ENCODE results near the gene KNTC1. TPM values are rescaled to one million over a fixed set of nuclear protein-coding genes. Genes with fewer than 3 reads are reported as not detected.
"Not testable (repeated sequence)": the region's sequence is repeated elsewhere in the genome, so short reads cannot be mapped to it uniquely, and the experiment has no call there.

Gene KNTC1
- total RNA-seq, 1 experiment from 2014 or later = 67.7 TPM

- H2AFZ ChIP-seq = no peak overlapping the region
- H4K20me1 ChIP-seq (ENCODE audit: insufficient read depth) = no peaks in the 10 kb centered on the region
- H3K27ac ChIP-seq = no peak overlapping the region
- H3K4me3 ChIP-seq = no peak overlapping the region
- no peak for TF ChIP-seq EZH2 (IDR thresholded peaks at IDR 0.05; ENCODE audit: low read depth)
- peaks cover 12% of the 10 kb centered on the region; the same call in 1 of the 2 replicates for H3K36me3 ChIP-seq (ENCODE audit: low read depth)
- intact Hi-C loops (cut with micrococcal nuclease; ENCODE audit: unreplicated experiment) = no loop called here
- H3F3A ChIP-seq (ENCODE audit: insufficient read depth, low read depth) = no peaks in the 10 kb centered on the region
- no peak overlapping the region for H3K4me2 ChIP-seq
- no peaks in the 10 kb centered on the region for H3K79me2 ChIP-seq (ENCODE audit: low read depth)
- BruUV-seq (replicated peaks) = no TSS peak
- POLR2A ChIA-PET (ENCODE audit: unreplicated experiment) = no interaction called here
- no peaks in the 10 kb centered on the region for H3K9me2 ChIP-seq (ENCODE audit: insufficient read depth)
- no peaks in the 10 kb centered on the region for H3K4me1 ChIP-seq (replicated peaks; ENCODE audit: insufficient read depth)
- CTCF ChIA-PET = no interaction called here
- no peak for DNase-seq
- H3K9me3 ChIP-seq (ENCODE audit: insufficient read depth, low read depth) = no peaks in the 10 kb centered on the region
- no peaks in the 10 kb centered on the region for H3K27me3 ChIP-seq (ENCODE audit: insufficient read depth, low read depth)
Observed at GRCh38 chr12:122558745-122559641, 31.9 kb downstream of the KNTC1 start.

DNA sequence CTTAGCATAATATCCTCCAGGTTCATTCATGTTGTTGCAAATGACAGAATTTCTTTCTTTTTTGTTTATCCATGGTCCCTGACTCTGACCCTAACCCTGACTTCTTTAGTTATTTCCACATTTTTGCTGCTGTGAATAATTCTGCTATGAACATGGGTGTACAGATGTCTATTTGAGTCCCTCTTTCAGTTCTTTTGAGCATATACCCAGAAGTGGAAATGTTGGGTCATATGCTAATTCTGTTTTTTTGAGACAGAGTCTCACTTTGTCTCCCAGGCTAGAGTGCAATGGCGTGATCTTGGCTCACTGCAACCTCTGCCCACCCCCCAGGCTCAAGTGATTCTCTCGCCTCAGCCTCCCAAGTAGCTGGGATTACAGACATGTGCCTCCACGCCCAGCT lies 33.1 kb downstream of the KNTC1 start:
- H3K4me1 ChIP-seq (replicated peaks; ENCODE audit: insufficient read depth) = no peaks in the 10 kb centered on the region
- no peaks in the 10 kb centered on the region for H3K9me3 ChIP-seq (ENCODE audit: insufficient read depth, low read depth)
- POLR2A ChIA-PET (ENCODE audit: unreplicated experiment) = no interaction called here
- no peak overlapping the region for H3K4me3 ChIP-seq
- no peaks in the 10 kb centered on the region for H3K9me2 ChIP-seq (ENCODE audit: insufficient read depth)
- H2AFZ ChIP-seq = no peak overlapping the region
- no peaks in the 10 kb centered on the region for H3F3A ChIP-seq (ENCODE audit: insufficient read depth, low read depth)
- no TSS peak for BruUV-seq (replicated peaks)
- TF ChIP-seq, protein P1, sequence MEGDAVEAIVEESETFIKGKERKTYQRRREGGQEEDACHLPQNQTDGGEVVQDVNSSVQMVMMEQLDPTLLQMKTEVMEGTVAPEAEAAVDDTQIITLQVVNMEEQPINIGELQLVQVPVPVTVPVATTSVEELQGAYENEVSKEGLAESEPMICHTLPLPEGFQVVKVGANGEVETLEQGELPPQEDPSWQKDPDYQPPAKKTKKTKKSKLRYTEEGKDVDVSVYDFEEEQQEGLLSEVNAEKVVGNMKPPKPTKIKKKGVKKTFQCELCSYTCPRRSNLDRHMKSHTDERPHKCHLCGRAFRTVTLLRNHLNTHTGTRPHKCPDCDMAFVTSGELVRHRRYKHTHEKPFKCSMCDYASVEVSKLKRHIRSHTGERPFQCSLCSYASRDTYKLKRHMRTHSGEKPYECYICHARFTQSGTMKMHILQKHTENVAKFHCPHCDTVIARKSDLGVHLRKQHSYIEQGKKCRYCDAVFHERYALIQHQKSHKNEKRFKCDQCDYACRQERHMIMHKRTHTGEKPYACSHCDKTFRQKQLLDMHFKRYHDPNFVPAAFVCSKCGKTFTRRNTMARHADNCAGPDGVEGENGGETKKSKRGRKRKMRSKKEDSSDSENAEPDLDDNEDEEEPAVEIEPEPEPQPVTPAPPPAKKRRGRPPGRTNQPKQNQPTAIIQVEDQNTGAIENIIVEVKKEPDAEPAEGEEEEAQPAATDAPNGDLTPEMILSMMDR (conservative IDR thresholded peaks at IDR 0.05) = no peak
- TF ChIP-seq EZH2 (IDR thresholded peaks at IDR 0.05; ENCODE audit: low read depth) = no peak
- peaks cover 12% of the 10 kb centered on the region; the same call in 1 of the 2 replicates for H3K36me3 ChIP-seq (ENCODE audit: low read depth)
- CTCF ChIA-PET = no interaction called here
- no peaks in the 10 kb centered on the region for H3K27me3 ChIP-seq (ENCODE audit: insufficient read depth, low read depth)
- DNase-seq = no peak
- no peaks in the 10 kb centered on the region for H3K79me2 ChIP-seq (ENCODE audit: low read depth)
- no peaks in the 10 kb centered on the region for H4K20me1 ChIP-seq (ENCODE audit: insufficient read depth)
- no peak overlapping the region for H3K27ac ChIP-seq
- intact Hi-C loops (cut with micrococcal nuclease; ENCODE audit: unreplicated experiment) = no loop called here
- H3K4me2 ChIP-seq = no peak overlapping the region

DNA sequence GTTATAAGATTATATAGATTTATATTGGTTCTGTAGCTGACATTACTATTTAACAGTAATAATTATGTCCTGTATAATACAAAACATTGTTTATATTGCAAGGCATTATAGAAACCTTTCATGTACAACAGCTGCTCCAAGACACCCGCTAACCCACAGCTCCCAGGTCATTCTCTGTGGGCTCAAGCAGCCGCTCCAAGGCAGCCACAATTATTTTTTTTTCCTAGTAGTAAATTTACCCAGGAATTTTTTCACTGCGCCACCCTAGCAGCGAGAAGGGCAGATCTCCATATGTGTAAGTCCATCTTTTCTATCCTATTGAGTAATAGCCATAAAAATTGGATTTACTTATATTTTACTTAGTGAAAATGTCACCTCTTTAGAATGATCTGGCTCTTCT lies 36.3 kb downstream of the KNTC1 start:
- no peak for DNase-seq

DNA sequence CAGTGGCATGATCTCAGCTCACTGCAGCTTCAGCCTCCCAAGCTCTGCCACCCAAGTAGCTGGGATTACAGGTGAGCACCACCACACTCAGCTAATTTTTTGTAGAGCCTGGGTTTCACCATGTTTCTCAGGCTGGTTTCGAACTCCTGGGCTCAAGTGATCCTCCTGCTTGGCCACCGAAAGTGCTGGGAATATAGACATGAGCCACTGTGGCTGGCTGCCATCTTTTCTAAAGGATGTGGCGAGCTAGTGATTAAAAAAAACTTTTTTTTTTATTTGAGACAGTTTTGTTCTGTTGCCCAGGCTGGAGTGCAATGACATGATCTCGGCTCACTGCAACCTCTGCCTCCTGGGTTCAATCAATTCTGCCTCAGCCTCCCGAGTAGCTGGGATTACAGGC lies 39.8 kb downstream of the KNTC1 start:
- BruUV-seq (replicated peaks); CTCF ChIA-PET; H3F3A ChIP-seq (ENCODE audit: insufficient read depth, low read depth); H2AFZ ChIP-seq; H3K4me2 ChIP-seq; H3K9me3 ChIP-seq (ENCODE audit: insufficient read depth, low read depth); POLR2A ChIA-PET (ENCODE audit: unreplicated experiment); H3K4me1 ChIP-seq (replicated peaks; ENCODE audit: insufficient read depth); H4K20me1 ChIP-seq (ENCODE audit: insufficient read depth); H3K36me3 ChIP-seq (ENCODE audit: low read depth); DNase-seq; H3K4me3 ChIP-seq; H3K9me2 ChIP-seq (ENCODE audit: insufficient read depth); H3K27me3 ChIP-seq (ENCODE audit: insufficient read depth, low read depth); intact Hi-C loops (cut with micrococcal nuclease; ENCODE audit: unreplicated experiment); H3K79me2 ChIP-seq (ENCODE audit: low read depth); H3K27ac ChIP-seq: not testable (repeated sequence)

More for the DNA sequence above, 36.3 kb downstream of the KNTC1 start:
- H4K20me1 ChIP-seq (ENCODE audit: insufficient read depth) = no peaks in the 10 kb centered on the region
- CTCF ChIA-PET = no interaction called here
- no peak overlapping the region for H3K27ac ChIP-seq
- no peaks in the 10 kb centered on the region for H3K79me2 ChIP-seq (ENCODE audit: low read depth)
- no peaks in the 10 kb centered on the region for H3K4me1 ChIP-seq (replicated peaks; ENCODE audit: insufficient read depth)
- H3K9me3 ChIP-seq (ENCODE audit: insufficient read depth, low read depth) = no peaks in the 10 kb centered on the region
- intact Hi-C loops (cut with micrococcal nuclease; ENCODE audit: unreplicated experiment) = no loop called here
- H3K36me3 ChIP-seq (ENCODE audit: low read depth) = 0 out of 2 replicates have a peak, but pooled peaks cover 4% of the 10 kb centered on the region
- H3K27me3 ChIP-seq (ENCODE audit: insufficient read depth, low read depth) = no peaks in the 10 kb centered on the region
- no peak overlapping the region for H2AFZ ChIP-seq
- no peak for TF ChIP-seq EZH2 (IDR thresholded peaks at IDR 0.05; ENCODE audit: low read depth)
- TF ChIP-seq, protein P1 (conservative IDR thresholded peaks at IDR 0.05) = no peak
- H3K4me3 ChIP-seq = no peak overlapping the region
- no peaks in the 10 kb centered on the region for H3F3A ChIP-seq (ENCODE audit: insufficient read depth, low read depth)
- BruUV-seq (replicated peaks) = no TSS peak
- no peak overlapping the region for H3K4me2 ChIP-seq
- H3K9me2 ChIP-seq (ENCODE audit: insufficient read depth) = no peaks in the 10 kb centered on the region
- POLR2A ChIA-PET (ENCODE audit: unreplicated experiment) = no interaction called here
